Heart left ventricle (tissue), 16 donors: ENCODE results near the gene TRPV5. TPM values are rescaled to one million over a fixed set of nuclear protein-coding genes. Genes with fewer than 3 reads are reported as not detected.

Experiments used
- ATAC-seq, 4 donors: fragments of 200-7000 bp; cut with Tn5 transposase; one replicate each; pipeline ENCODE4 v1.9.1; 2020 to 2022; ENCODE audit warnings: moderate library complexity in 4 of 4, mild to moderate bottlenecking in 3 of 4, moderate number of reproducible peaks in 1 of 4
- DNase-seq, 5 donors: peaks; one replicate each; pipeline ENCODE4 v3.0.0-alpha.2; 2020
- H3K27ac ChIP-seq, 12 donors: fragments of 200-600 bp; sonication (generic) in 4 of 12; one replicate each; pipeline versions ENCODE4 v1.5.0 to v1.8.0; 2016 to 2022; ENCODE audit warnings: mild to moderate bottlenecking in 2 of 12
- H3K27me3 ChIP-seq, 9 donors: fragments of 200-600 bp; sonication (generic) in 2 of 9; one replicate each; pipeline versions ENCODE4 v1.5.1 to v1.8.0; 2016 to 2022; ENCODE audit warnings: mild to moderate bottlenecking in 3 of 9
- H3K36me3 ChIP-seq, 9 donors: fragments of 200-600 bp; sonication (generic) in 2 of 9; one replicate each; pipeline versions ENCODE4 v1.5.0 to v1.8.0; 2018 to 2022; ENCODE audit warnings: mild to moderate bottlenecking in 2 of 9
- H3K4me1 ChIP-seq, 12 donors: fragments of 200-600 bp; sonication (generic) in 4 of 12; one replicate each; pipeline versions ENCODE4 v1.5.0 to v1.8.0; 2016 to 2022; ENCODE audit warnings: mild to moderate bottlenecking in 3 of 12
- H3K4me3 ChIP-seq, 12 donors: fragments of 200-600 bp; sonication (generic) in 4 of 12; one replicate each; pipeline versions ENCODE4 v1.5.0 to v1.8.0; 2017 to 2022; ENCODE audit warnings: mild to moderate bottlenecking in 9 of 12, moderate library complexity in 4 of 12
- H3K9me3 ChIP-seq, 12 donors: fragments of 200-600 bp; sonication (generic) in 4 of 12; one replicate each; pipeline versions ENCODE4 v1.5.0 to v1.8.0; 2016 to 2022; ENCODE audit warnings: mild to moderate bottlenecking in 1 of 12
- CTCF ChIP-seq, 12 donors: fragments of 200-600 bp; sonication (generic) in 4 of 12; IDR thresholded peaks; one replicate each; pipeline versions ENCODE4 v1.5.0 to v1.8.0; 2018 to 2022; ENCODE audit warnings: antibody characterized with exemption in 12 of 12, mild to moderate bottlenecking in 5 of 12
- POLR2A ChIP-seq, 2 donors: fragments of 450-650 bp; IDR thresholded peaks; one replicate each; pipeline ENCODE4 v1.6.1; 2017; ENCODE audit warnings: antibody characterized with exemption in 2 of 2, mild to moderate bottlenecking in 2 of 2, moderate library complexity in 2 of 2
- WGBS, 4 donors: extraction: QIAGEN DNeasy Blood & Tissue Kit in 2 of 4; methylation state at CpG; one replicate each; pipeline versions ENCODE4 v1.1.5 to v1.1.7; 2013 to 2018; 5-methylcytosine and 5-hydroxymethylcytosine counted together
- intact Hi-C, 10 donors: fragments of 100-400 bp; cut with DNase I; formaldehyde crosslinking; loops; one replicate each; pipeline versions ENCODE4 v1.11.1 to v1.14.2; 2022
- polyA plus RNA-seq, 2 donors: library from polyadenylated mRNA; stranded (reverse); fragments of 200-250 nt; gene quantifications; one replicate each; pipeline ENCODE4 v1.2.3, GENCODE V29; 2013
- total RNA-seq, 9 donors: library from RNA; depleted of rRNA in 2 of 9; stranded (reverse); fragments of >200 nt in 2 of 9; fragmentation: NEBNext Ultra II Directional in 3 of 9; extraction: Animal tissue kit (Norgen Biotek cat#: 25700) in 3 of 9; gene quantifications; one replicate each; pipeline versions ENCODE4 v1.1.0 to v1.2.4, GENCODE V29; 2016 to 2023
- donor health status: ischemic (EF 13 %, LVEDD 7.1; RV severe dilation, severe dysfunction).
- donor health status: healthy with polysubstance abuse.
- donor health status: DM: no; HTN: yes; CAD: no.
- donor health status: DM: no; HTN: no; CAD: no.
- donor health status: ischemic (EF 25% LVEDD 6.9; RV normal size, moderate dysfunction).
- donor health status: ischemic (EF 25% LVEDD 5.7; RV mildly dilated, moderate dysfunction).
- donor health status: healthy.
- donor health status: DM: yes; HTN: yes; CAD: no.
- donor health status: ischemic (EF 35%, LVEDD 5.7; RV mildly dilated, moderate dysfunction).
- donor health status: nonischemic (EF 11% LVEDD 7.7; RV severe dilation, severe dysfunction).
- donor health status: DM: yes; HTN: yes; CAD: no.
- donor health status: PGD.
- donor health status: ischemic (EF 29% LVEDD 5.4; RV normal size, mild dysfunction).
- donor health status: nonischemic (EF 23%, LVEDD 6.1; RV moderate dilation, normal function).

Gene TRPV5
- total and polyA plus RNA-seq, 11 donors = not detected

DNA sequence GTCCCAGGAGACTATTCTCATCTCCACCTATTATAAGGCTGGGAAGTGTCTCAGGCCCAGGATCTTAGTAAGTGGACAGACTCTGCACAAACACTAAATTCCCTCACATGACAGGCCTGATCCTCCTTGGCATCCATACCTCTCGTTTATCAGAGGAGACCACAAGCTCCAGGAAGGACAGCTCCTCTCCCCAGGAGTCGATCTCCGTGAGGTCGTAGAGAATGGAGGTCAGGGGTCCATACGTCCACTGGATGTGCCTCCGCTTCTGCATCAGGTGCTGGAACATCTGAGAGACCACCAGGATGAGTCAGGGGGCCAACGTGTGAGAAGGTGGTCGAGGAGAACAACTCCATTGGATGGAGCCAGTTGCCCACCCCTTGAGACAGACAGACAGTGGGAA, 5.6 kb downstream of the TRPV5 start:
- no peaks in the 10 kb centered on the region for H3K9me3 ChIP-seq
- no peak for ATAC-seq
- H3K36me3 ChIP-seq = no peaks in the 10 kb centered on the region
- TF ChIP-seq POLR2A (IDR thresholded peaks at IDR 0.05) = no peak
- no peak for TF ChIP-seq CTCF (IDR thresholded peaks at IDR 0.05)
- peak overlapping the region in 1 of 12 donors; percentile 84 for H3K27ac ChIP-seq
- peaks cover 0 to 8% (median 0%) of the 10 kb centered on the region in 12 donors for H3K4me1 ChIP-seq
- WGBS, 4 donors = 72 to 79% (median 75%) methylated on average over 8 of the region's 8 CpGs
- H3K4me3 ChIP-seq = no peak overlapping the region
- no peak for DNase-seq
- intact Hi-C loops = no loop called here
- H3K27me3 ChIP-seq = peaks cover 0 to 10% (median 0%) of the 10 kb centered on the region in 9 donors

DNA sequence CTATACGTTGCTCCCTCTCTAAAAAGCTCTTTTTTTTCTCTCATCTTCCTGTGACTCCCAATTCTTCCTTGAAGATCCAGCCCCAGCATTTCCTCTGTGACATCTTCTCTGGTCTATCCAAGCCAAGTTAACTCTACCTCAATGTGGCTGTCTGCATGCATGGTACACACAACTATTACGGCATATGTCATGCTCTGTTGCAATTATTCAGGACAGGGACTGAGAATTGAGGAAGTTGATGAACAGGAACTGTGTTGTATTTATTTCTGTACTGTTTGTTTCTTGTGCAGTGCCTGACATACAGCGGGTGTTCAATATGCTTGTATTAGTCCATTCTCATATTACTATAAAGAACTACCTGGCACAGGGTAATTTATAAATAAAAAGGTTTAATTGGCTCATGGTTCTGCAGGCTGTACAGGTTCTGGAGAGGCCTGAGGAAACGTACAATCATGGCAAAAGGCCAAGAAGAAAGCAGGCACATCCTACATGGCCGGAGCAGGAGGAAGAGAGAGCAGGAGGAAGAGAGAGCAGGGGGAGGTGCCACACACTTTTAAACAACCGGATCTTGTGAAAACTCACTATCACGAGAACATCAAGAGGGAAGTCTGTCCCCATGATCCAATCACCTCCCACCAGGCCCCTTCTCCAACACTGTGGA, 6.3 kb downstream of the TRPV5 start:
- peak overlapping the region in 1 of 12 donors; percentile 84 for H3K27ac ChIP-seq
- H3K36me3 ChIP-seq = no peaks in the 10 kb centered on the region
- no peak for TF ChIP-seq CTCF (IDR thresholded peaks at IDR 0.05)
- TF ChIP-seq POLR2A (IDR thresholded peaks at IDR 0.05) = no peak
- H3K4me1 ChIP-seq = peaks cover 0 to 8% (median 0%) of the 10 kb centered on the region in 12 donors
- H3K27me3 ChIP-seq = peaks cover 0 to 4% (median 0%) of the 10 kb centered on the region in 9 donors
- no peak overlapping the region for H3K4me3 ChIP-seq
- 54 to 56% (median 56%) methylated on average over 7 of the region's 7 CpGs for WGBS, 4 donors
- H3K9me3 ChIP-seq = no peaks in the 10 kb centered on the region
- intact Hi-C loops = no loop called here
- no peak for DNase-seq
- ATAC-seq = peak in 3 of 4 donors; percentile 46 to 74 (median 59)

DNA sequence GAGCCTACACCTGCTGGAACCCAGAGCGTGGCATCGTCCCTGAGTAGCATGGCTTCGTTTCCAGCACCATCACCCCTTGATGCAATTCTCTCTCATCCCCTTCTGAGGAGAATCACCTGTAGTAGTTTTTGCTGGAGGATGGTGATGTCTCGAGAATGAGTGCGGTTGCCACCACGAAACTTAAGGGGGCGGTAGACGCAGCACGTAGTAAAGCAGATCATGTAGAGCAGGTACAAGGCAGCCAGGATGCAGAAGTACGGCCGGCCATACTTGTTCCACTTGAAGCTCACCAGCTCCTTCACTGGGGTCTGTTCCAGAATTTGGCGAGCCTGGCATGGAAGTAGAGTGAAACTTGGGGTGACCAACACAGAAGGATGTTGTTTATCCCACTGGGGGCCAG, 8.1 kb downstream of the TRPV5 start:
- TF ChIP-seq POLR2A (IDR thresholded peaks at IDR 0.05) (no peak), CTCF (IDR thresholded peaks at IDR 0.05) (no peak)
- 62 to 67% (median 64%) methylated on average over 11 to 12 of the region's 12 CpGs for WGBS, 4 donors

GRCh38 chr7:142923391-142923790, 10.2 kb downstream of the TRPV5 start:
- DNase-seq (no peak), ATAC-seq (no peak)
- TF ChIP-seq POLR2A (IDR thresholded peaks at IDR 0.05) (no peak), CTCF (IDR thresholded peaks at IDR 0.05) (no peak)
- no peaks in the 10 kb centered on the region for H3K36me3 ChIP-seq
- H3K4me1 ChIP-seq = peaks cover 0 to 8% (median 0%) of the 10 kb centered on the region in 12 donors
- intact Hi-C loops = no loop called here
- H3K9me3 ChIP-seq = no peaks in the 10 kb centered on the region
- no peak overlapping the region for H3K4me3 ChIP-seq
- peaks cover 0 to 9% (median 0%) of the 10 kb centered on the region in 9 donors for H3K27me3 ChIP-seq
- H3K27ac ChIP-seq = no peak overlapping the region
- 43 to 63% (median 49%) methylated on average over 2 of the region's 2 CpGs for WGBS, 4 donors

More for the DNA sequence above, 8.1 kb downstream of the TRPV5 start:
- DNase-seq (no peak), ATAC-seq (no peak)
- no peak overlapping the region for H3K4me3 ChIP-seq
- H3K4me1 ChIP-seq = peaks cover 0 to 8% (median 0%) of the 10 kb centered on the region in 12 donors
- H3K27me3 ChIP-seq = no peaks in the 10 kb centered on the region
- intact Hi-C loops = no loop called here
- no peak overlapping the region for H3K27ac ChIP-seq
- no peaks in the 10 kb centered on the region for H3K36me3 ChIP-seq
- no peaks in the 10 kb centered on the region for H3K9me3 ChIP-seq
